GM11168 (cell line): Measurements from ENCODE around the gene GFOD2.

ENCODE experiments used
- in situ Hi-C: fragments of 300-500 bp; cut with MboI; formaldehyde crosslinking; loops from one replicate; pipeline ENCODE4 v1.12.0; 2022; ENCODE audit warnings: low sequenced_read_pairs; ENCODE audit not compliant: unreplicated experiment

The GFOD2 gene

GRCh38 chr16:67673712-67674580 is 45.2 kb downstream of the GFOD2 start:
- in situ Hi-C loops, result no loop called here

DNA sequence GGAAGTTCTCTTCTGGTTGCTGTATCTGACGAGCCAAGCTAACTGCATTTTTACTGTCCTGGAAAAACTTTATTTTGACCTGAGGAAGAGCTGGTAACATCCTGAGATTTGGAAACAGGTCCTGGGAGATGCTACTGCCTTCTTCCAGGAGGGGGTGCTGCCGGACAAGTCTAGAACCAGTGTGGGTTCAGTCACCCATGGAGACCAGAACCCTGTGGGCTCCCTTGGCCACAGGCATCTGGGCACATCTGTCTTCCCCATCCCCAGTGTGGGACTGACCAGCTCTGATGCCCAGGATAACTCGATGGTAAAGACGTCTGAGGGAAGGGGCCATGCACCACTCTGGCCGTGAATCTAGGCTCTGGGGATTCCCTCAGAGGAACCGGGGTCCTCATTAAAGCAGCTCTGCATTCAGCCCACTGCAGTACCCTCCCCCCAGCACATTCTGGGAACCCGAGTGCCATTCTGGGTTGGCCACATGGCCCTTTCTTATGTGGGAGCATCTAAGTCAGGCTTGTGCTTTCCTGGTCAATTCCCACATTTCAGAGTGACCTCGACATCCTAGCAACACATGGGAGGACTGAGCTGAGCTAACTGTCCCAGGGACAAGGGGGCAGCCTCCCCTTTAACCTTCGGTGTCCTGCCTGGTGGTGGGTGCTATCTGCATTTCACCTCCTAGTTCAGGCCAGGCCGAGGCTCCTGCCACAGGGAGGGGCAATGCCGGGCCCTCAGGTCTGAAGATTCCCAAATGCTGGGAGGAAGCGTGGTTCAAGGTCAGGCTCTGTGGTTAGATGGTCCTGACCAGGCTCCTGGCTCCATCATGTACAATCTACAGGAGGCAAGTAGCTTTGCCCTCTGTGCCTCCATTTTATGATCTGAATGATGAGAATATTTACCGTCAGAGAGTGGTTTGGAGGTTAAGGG is 46.1 kb downstream of the GFOD2 start:
- in situ Hi-C loops, result no loop called here

- in situ Hi-C loops, result no loop called here
Observed at GRCh38 chr16:67672306-67672705, 46.8 kb downstream of the GFOD2 start.

- in situ Hi-C loops, result no loop called here
Observed at GRCh38 chr16:67669499-67670101, 49.5 kb downstream of the GFOD2 start.

GRCh38 chr16:67668495-67669157 is 50.5 kb downstream of the GFOD2 start:
- in situ Hi-C loops, result no loop called here

- in situ Hi-C loops, result no loop called here
Observed at GRCh38 chr16:67667817-67668494, 51.2 kb downstream of the GFOD2 start.

DNA sequence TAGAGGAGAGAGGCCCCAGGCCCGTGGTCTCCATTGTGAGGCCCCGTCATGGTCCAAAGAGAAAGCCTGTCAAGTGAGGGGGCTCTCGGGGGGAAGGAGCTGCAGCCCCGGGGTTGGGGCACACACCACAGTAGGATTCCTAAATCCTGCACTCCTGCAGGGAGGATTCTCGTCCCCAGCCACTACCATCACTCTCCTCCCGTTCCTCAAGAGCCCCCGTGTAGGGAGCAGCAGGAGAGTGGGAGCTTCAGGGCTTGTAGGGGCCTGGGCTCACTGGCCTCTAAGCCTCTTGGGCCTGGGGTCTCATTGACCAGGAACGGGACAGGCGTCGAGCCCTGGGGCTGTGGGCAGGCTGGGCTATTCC is 51.7 kb downstream of the GFOD2 start:
- in situ Hi-C loops, result no loop called here

DNA sequence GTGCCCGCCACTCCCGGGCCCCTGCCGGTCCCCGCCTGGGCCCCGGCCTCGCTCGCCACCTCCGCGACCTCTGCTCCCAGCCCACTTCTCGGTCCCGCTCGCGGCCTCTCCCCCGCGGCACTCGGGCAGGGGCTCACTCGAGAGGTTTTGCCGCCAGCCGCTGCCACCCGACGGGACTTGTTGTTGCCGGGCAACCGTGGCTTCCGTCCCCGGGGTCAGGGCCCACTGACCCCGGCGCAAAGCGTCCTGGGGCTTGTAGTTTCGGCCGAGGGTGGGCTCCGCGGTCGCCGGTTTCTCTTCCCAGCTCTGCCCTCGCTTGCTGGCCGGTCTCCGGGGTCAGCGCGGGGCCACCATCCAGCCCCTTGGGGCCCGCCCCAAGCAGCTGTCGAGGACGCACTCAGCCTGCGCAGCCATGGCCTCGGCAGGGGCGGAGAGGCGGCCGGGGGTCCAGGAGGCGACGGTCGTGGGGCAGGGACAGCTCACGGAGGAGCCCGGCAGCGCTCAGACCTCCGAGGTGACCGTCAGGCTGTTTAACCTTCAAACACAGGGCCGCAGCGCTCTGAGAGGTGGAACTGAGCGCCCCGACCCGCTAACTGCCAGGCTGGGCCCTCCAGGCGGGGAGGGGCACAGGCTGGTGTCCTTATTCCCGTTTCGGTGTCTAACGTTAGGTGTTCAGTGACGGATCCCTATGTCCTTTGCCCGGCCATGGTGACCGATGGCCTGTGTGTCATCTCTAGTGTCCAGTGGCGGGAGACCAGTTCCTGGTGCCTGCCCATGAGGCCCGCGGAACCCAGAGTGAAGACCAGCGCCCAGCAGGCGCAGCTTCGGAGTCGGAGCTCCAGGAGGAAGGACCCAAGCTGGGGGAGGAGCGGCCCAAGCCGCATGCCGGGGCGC is 52.3 kb downstream of the GFOD2 start, which contains the start of the genes C16orf86 and ENKD1:
Gene C16orf86, plus strand, starts transcription at position 256 of the 894 bp plus-strand sequence. Its CDS starts 157 bp downstream, at position 413.
Gene ENKD1, minus strand, starts transcription at position 192 of the 894 bp plus-strand sequence. CDS start 308 bp downstream, outside the sequence.
- in situ Hi-C loops, result no loop called here

DNA sequence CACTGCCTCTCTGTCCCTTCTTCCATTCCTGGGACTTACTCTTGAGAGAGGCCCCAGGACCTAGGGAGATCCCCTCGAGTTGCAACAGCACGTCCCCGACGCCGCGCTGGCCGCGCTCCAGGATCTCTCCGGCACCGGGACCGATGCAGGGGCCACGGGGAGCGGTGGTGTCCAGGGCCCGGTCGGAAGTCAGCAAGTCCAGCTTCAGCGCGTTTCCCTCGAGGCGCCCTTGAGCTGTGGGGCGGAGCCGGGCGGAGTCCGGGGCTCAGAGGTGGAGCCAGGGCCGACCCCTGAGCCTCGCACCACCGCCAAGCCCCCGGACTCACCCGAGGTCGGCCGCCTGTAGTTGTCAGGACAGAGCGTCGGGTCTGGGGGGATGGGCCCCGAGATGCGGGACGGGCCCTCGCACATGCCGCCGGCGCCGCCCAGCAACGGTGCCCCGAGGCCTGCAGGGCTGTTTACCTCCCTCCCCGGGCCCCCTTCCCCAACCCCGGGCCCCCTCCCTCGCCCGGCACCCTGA is 53.0 kb downstream of the GFOD2 start:
- in situ Hi-C loops, result no loop called here

- in situ Hi-C loops, result no loop called here
Observed at GRCh38 chr16:67665598-67665997, 53.5 kb downstream of the GFOD2 start.

GRCh38 chr16:67664871-67665270 is 54.2 kb downstream of the GFOD2 start:
- in situ Hi-C loops, result no loop called here

DNA sequence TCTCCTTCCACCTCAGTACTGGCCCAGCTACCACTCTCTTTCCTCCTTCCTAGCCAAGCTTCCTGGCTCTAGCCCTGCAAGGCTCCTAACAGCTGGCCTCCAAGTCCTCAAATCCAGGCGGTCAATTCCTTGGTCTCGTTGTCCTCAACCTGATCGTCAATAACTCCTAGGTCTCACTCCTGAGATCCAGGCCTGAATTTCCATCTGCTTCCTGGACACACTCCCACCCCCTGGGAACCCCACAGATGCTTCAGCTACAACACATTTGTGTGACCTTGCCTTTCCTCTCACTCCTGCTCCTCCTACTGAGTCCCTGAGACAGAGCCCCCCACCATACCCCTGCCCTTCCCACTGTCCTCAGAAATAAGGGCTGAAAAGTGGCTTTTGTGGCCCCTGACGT is 54.9 kb downstream of the GFOD2 start:
- in situ Hi-C loops, result no loop called here

DNA sequence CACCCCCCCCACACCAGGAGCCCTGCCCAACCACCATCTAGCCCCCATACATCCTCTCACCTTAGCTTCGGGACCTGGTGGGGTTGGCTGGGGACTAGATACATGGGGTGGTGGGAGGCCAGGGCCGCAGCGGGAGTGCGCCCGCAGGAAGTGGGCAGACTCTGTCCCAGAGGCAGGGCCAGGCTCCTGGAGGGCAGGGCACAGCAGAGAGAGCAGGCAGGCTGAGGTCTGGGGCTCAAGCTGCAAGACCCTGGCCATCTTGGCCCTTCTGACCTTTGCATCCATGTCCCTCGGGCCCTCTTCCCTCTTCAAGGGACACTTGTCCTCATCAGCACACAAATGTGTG is 55.3 kb downstream of the GFOD2 start:
- in situ Hi-C loops, result no loop called here

DNA sequence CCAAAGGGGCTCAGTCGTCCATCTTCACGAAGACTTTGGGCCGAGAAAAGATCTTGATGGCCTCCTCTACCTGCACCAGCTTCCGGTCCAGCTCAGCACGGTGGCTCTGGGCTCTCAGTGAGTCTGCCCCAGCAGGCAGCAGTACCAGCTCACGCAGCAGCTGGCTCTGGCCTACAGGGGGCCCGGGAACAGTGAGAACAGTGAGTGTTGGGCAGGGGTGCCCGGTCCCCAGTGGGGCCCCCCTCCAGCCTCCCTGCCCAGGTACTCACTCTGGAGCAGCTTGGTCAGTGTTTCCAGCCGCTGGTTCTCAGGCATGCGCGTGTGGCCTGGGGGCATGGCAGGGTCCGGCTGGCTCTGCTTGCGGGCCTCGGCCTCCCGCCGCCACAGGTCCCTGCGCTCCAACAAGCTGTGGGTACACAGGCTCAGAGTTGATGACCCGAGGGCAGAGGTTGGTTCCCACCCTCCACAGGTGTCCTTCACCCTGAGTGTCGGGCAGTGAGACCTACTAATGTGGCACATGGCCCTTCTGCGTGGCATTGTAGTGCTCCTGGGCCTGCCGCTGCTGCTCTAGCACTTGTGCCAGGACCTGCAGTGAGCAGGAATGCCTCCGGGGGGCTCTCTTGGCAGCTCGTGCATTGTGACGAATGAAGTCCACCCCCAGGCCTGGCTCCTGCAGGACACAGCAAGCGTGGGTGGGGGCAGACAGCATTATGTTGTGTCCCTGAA is 55.8 kb downstream of the GFOD2 start:
- in situ Hi-C loops, result no loop called here

- in situ Hi-C loops, result no loop called here
Observed at GRCh38 chr16:67662653-67663010, 56.5 kb downstream of the GFOD2 start.

DNA sequence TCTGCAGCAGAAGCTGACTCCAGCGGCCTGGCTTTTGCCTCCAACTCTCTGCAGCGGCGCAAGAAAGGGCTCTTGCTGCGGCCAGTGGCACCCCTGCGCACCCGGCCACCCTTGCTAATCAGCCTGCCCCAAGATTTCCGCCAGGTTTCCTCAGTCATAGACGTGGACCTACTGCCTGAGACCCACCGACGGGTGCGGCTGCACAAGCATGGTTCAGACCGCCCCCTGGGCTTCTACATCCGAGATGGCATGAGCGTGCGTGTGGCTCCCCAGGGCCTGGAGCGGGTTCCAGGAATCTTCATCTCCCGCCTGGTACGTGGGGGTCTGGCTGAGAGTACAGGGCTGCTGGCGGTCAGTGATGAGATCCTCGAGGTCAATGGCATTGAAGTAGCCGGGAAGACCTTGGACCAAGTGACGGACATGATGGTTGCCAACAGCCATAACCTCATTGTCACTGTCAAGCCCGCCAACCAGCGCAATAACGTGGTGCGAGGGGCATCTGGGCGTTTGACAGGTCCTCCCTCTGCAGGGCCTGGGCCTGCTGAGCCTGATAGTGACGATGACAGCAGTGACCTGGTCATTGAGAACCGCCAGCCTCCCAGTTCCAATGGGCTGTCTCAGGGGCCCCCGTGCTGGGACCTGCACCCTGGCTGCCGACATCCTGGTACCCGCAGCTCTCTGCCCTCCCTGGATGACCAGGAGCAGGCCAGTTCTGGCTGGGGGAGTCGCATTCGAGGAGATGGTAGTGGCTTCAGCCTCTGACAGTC is 57.0 kb downstream of the GFOD2 start:
- in situ Hi-C loops, result no loop called here

- in situ Hi-C loops, result no loop called here
Observed at GRCh38 chr16:67661101-67661761, 57.9 kb downstream of the GFOD2 start.
